GM12891 (cell line): Measurements from ENCODE around the gene PDLIM3.

ENCODE experiments used
- PAX5 ChIP-seq: IDR thresholded peaks from 2 replicates; pipeline ENCODE4 v1.6.1; 2011; ENCODE audit warnings: low read length, moderate library complexity, mild to moderate bottlenecking; ENCODE audit not compliant: insufficient read depth, severe bottlenecking
- POLR2A ChIP-seq: IDR thresholded peaks from 2 replicates; pipeline ENCODE4 v1.6.1; 2011; ENCODE audit warnings: low read depth, low read length, control low read depth
- POLR2AphosphoS5 ChIP-seq: IDR thresholded peaks from 2 replicates; pipeline ENCODE4 v1.6.1; 2011; ENCODE audit warnings: low read depth, low read length, control low read depth
- TAF1 ChIP-seq: IDR thresholded peaks from 2 replicates; pipeline ENCODE4 v1.6.1; 2011; ENCODE audit warnings: low read depth, low read length, control low read depth

DNA sequence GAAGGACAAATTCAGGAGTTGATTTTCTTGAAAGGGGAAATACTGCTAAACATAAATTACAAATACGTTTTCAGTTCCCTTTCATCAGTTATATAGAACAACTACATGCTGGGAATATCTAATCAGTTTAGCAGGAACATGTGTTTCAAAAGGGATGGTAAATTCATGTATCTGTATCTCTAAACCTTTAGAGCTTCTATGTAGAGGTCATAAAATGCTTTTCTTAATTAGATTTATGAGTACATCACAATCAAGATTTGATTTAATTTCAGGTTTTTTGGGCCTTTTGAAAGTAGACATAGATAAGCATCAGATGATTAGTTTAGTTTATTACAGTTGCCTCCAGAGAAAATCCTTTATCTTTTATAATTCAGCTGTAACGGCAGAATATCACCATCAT lies 12.9 kb downstream of the PDLIM3 start:
- no peak for TF ChIP-seq POLR2A
- TF ChIP-seq POLR2AphosphoS5 = no peak
- no peak for TF ChIP-seq PAX5
- no peak for TF ChIP-seq TAF1
